ENCODE measurements around the gene CDH12.

Gene CDH12

DNA sequence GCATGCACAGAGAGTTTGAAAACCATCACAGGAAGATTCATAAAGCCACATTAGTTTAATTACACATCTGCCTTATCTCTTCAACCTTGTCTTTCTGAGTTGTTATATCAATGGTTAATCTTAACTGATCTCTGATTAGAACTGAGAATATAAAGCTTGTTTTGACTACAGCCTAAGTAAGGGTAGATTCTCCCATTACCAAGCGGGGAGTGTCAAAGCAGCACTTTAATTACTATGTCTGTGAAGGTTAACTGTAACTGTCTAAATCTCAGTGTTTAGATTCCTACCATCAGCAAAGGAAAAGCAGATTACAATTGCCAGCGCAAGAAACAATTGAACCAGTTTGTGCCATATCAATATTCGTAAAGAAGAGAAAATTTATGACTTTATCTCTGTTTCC is 348.7 kb downstream of the CDH12 start:
- no peak for DNase-seq (ENCODE audit: low read depth, low spot score)
- H3K4me3 ChIP-seq (ENCODE audit: low read length), result no peak overlapping the region

DNA sequence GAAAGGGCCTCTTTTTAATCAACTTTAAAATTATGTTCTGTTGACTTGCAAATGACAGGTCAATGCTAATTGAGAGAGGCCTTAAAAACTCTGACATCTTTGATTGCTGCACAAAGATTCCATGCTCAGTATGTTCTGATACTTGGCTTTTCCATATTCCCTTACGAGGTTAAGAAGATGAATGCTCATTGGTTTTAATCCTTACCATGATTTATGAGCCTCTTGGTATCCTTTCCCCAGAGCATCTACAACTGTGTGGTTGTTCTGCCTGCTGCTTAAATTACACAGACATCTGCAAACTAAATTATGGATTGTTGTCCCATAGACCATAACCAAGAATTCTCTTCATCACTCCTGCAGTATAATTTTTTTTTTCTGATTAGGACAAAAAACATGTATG is 352.6 kb downstream of the CDH12 start:
- DNase-seq (ENCODE audit: low read depth, low spot score), result no peak
- H3K4me3 ChIP-seq (ENCODE audit: low read length), result no peak overlapping the region

DNA sequence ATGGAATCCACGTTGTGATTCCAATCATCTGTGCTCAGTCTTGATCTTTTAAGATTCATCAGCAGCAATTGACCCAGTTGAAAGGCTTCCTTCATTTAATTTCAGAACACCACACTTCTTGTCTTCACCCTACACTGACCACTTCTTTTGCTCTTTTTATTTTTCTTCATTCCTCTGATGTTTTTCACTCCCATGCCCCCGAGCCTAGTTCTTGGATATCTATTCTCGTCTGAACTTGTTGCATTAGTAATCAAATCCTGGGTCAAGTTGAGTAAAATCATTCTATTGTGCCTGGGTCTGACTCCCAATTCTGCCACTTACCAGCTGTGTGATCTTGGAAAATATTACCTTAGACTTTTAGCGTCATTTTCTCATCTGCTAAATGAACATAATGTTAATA is 356.5 kb downstream of the CDH12 start:
- DNase-seq (ENCODE audit: low read depth, low spot score), result no peak
- no peak overlapping the region for H3K4me3 ChIP-seq (ENCODE audit: low read length)

DNA sequence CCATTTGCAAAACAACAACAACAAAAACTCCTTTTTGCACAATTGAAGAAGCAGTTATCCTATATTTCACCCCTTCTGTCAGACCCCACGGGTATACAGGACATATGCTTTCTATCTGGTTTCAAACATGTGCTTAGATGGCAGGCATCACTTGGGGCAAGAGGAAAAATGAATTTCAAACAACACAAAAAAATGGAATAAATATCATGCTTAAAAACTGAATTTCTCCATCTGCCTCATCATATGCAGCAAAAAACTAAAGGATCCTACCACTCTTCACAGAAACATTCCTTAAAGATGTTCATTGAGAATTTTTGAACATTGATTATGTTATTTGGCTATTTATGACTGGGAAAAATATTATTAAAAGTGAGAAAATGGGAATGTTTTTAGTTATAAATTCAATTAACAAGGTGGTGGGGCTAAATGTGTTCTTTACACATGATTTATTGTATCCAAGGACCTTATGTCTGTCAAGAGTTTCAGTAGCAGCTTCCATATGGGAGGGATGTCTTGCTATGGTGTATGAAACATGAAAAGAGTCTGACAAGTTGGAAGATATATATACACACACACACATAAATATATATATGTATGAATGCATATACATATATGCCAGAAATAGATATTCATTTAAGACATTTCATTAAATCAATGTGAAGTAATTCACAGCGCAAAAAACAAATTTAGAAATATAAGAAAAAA is 358.0 kb downstream of the CDH12 start:
- no peak for DNase-seq (ENCODE audit: low read depth, low spot score)
- H3K4me3 ChIP-seq (ENCODE audit: low read length), result no peak overlapping the region

DNA sequence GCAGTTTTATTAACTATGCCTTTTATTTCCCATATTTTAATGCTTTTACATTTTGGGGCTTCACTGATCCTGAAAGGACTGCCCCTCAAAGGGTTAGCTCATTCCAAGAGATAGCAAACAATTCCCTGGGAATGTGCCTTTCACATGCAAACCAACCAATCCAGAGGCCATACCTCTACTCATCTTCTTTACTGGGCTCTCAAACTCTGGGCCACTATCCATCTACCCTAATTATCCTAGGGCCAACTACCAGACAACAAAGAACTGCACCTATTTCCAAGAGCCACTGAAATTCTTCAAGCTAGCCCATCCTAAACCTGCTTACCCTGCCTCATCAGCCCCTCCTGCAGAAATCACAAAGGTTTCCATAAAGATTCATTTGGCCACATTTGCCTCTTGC is 364.7 kb downstream of the CDH12 start:
- H3K4me3 ChIP-seq (ENCODE audit: low read length), result no peak overlapping the region
- DNase-seq (ENCODE audit: low read depth, low spot score), result no peak

DNA sequence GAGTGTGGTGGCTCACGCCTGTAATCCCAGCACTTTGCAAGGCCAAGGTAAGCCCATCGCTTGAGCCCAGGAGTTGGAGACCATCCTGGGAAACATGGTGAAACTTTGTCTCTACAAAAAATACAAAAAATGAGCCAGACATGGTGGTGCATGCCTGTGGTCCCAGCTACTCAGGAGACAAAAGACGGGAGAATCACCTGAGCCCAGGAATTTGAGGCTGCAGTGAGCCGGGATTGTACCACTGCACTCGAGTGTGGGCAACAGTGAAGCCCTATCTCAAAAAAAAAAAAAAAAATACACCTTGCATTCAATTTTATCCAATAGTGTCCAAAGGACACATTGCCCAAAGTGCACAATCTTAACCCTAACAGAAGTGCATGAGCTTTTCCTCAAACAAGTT is 372.8 kb downstream of the CDH12 start:
- H3K4me3 ChIP-seq (ENCODE audit: low read length), result no peak overlapping the region
- DNase-seq (ENCODE audit: low read depth, low spot score), result no peak

DNA sequence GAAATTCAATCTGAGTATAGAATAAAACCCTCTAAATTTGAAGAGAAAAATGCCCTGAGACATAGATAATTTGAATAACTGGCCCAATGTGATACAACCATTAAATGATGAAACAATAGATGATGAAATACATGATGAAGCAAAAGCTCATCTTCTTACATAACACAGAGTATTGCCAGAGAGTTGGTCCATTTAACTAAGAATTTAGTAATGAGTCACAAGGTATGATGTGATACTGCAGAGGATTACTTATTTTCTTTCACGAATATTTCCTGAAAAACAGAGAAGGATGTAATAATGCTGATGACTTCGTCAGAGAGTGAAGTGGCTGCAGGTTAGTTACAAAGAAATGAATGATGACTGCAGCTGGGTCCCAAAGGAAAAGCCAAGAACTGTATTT is 379.3 kb downstream of the CDH12 start:
- DNase-seq (ENCODE audit: low read depth, low spot score), result no peak
- no peak overlapping the region for H3K4me3 ChIP-seq (ENCODE audit: low read length)

DNA sequence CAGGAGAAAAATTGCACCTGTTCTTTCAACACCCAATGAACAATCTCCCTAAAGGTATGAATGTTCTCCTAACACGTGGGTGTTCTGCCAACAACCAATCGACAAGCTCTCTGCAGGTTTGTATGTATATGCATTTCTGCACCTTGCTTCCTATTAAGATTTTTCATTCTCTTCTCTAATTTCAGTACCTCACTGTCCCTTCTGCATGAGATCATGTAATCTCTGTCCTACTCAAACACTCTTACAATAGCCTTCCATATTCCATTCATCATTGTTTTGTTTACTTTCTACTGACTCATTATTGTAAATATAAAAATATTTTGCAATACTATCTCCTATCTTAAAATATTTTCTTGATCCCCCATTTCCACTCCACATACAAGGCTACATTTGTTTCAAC is 382.0 kb downstream of the CDH12 start:
- no peak overlapping the region for H3K4me3 ChIP-seq (ENCODE audit: low read length)
- no peak for DNase-seq (ENCODE audit: low read depth, low spot score)

DNA sequence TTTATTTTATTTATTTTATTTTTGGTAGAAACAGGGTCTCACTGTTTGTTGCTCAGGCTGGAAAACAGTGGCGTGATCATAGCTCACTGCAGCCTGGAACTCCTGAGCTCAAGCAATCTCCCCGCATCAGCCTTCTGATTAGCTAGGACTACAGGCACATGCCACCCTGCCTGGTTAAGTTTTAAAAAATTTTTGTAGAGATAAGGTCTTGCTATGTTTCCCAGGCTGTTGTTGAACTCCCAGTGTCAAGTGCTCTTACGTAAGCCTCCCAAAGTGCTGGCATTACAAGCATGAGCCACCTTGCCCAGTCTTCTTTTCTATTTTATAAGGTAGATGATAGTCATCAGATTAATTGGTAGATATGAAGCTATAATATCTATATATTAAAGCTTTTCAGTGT is 382.7 kb downstream of the CDH12 start:
- no peak overlapping the region for H3K4me3 ChIP-seq (ENCODE audit: low read length)
- DNase-seq (ENCODE audit: low read depth, low spot score), result no peak

DNA sequence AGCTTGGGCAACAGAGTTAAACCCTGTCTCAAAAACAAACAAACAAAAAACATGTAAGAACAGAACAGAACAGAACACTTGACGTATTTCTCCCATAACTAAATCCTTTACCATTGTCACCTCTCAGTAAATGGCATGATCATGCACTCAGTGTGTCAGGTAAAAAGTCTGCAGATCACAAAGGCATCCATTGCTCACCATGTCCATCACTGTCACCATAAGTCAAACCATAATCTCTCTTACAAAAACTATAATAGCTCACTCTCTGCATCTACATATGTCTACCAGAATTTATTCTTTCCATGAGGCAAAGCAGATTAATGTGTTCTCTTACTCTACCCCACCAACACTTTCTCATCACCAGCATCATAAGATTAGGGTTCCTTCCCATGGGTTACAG is 387.5 kb downstream of the CDH12 start:
- H3K4me3 ChIP-seq (ENCODE audit: low read length), result no peak overlapping the region
- no peak for DNase-seq (ENCODE audit: low read depth, low spot score)

DNA sequence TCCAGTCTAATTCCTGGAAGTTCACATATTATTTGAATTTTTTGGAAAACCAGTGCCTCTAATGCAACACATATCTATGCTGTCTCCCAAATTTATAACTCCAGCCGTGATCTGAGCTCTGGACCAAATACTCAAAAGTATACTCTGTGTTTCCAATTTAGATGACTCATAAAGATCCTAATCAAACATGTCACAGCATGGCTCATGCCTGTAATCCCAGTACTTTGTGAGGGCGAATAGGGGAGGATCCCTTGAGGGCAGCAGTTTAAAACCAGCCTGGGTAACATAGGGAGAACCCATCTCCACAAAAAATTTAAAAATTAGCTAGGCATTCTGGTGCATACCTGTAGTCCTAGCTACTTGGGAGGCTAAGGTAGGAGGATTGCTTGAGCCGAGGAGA is 388.0 kb downstream of the CDH12 start:
- DNase-seq (ENCODE audit: low read depth, low spot score), result no peak
- H3K4me3 ChIP-seq (ENCODE audit: low read length), result no peak overlapping the region

DNA sequence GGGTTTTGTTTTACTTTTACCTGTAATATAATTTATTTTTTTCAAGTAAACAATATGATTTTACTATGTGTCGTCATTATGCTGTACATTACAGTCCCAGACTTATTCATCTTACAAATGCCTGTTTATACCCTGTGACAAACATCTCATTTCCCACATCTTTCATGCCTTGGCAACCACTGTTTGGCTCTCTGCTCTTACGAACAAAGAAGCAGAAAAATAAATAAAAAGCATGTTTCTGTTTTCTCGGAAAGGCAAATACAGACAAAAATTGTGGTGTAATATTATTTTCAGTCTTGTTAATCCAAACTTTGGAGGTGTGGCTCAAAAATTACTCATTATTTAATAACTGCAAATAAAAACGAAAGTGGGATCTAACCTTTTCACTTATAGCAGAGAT is 393.0 kb downstream of the CDH12 start:
- no peak overlapping the region for H3K4me3 ChIP-seq (ENCODE audit: low read length)
- DNase-seq (ENCODE audit: low read depth, low spot score), result no peak

DNA sequence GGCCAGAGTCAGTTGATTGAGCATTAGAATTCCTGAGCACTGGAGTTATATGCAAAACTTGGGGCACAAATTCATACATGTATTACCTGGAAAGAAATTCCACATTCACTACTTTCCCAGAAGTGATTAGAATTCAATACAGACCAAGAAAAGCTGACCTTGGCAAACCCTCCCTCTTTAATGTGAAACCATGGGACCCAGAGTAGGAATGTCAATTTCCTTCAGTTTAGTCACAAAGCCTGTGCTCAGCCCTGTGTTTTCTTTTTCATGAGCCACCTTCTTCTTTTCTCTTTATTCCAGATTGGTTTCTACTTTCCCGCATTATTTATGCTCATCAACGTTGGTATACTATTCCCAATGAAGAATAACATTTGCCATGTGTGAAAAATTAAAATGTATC is 420.2 kb downstream of the CDH12 start:
- H3K4me3 ChIP-seq (ENCODE audit: low read length), result no peak overlapping the region
- DNase-seq (ENCODE audit: low read depth, low spot score), result no peak

DNA sequence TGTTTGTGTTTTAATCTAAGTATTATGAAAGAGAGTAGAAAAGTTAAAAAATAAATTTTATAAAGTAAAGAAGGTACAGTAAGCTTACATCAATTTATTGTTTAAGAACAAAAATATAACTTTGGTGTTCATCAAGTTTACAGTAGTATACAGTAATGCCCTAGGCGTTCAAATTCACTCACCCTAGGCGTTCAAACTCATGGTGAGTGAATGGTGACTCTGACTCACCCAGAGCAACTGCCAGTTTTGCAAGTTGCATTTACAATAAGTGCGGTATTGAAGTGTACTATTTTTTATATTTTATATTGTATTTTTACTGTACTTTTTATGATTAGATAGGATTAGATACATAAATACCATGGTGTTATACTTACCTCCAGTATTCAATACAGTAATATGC is 421.3 kb downstream of the CDH12 start:
- no peak for DNase-seq (ENCODE audit: low read depth, low spot score)
- no peak overlapping the region for H3K4me3 ChIP-seq (ENCODE audit: low read length)

DNA sequence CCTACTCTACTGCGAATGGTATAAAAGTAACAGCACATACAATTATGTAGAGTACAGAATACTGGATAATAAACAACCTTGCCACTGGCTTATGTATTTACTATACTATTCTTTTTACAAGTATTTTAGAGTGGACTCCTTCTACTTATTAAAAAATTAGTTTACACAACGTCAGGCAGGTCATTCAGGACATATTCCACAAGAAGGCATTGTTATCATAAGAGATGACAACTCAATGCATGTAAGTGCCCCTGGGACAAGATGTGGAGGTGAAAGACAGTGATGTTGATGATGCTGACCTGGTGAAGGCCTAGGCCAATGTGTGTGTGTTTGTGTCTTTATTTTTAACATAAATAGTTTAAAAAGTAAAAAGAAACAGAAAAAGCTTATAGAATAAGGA is 421.7 kb downstream of the CDH12 start:
- H3K4me3 ChIP-seq (ENCODE audit: low read length), result no peak overlapping the region
- no peak for DNase-seq (ENCODE audit: low read depth, low spot score)

DNA sequence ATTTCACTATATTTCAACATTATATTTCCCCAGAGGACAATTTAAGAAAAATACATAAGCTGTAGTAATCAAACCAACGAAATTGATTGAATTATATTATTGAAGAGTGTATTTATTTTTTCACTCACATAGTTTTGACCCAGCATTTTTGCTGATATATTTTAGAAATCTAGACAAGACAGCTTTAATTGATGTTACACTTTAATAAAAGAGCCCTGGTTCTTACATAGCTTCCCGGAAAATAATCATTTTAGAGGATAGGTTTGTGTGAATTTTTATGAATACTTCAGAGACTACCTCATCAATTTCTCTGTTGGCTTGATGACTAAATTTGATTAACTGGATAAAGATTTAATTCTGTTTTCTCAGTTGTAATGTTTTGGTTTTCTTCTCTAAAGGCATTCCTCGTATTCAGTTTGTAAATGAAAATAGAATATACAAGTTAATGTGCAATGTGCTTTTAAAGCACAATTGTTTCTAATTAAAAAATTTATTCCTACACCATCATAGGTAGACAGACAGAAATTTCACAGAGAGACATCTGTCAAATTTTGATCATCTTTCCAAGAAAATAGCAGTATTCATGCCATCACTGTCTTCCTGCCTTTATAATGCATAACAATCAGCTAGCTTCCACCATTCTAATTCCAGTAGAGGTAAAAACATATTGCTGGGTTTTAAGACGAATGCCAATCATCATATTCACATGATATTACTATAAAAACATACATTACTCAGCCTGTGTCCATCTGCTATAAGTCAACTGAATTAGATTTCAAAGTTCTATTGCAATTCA is 441.4 kb downstream of the CDH12 start:
- no peak overlapping the region for H3K4me3 ChIP-seq (ENCODE audit: low read length)
- DNase-seq (ENCODE audit: low read depth, low spot score), result no peak

DNA sequence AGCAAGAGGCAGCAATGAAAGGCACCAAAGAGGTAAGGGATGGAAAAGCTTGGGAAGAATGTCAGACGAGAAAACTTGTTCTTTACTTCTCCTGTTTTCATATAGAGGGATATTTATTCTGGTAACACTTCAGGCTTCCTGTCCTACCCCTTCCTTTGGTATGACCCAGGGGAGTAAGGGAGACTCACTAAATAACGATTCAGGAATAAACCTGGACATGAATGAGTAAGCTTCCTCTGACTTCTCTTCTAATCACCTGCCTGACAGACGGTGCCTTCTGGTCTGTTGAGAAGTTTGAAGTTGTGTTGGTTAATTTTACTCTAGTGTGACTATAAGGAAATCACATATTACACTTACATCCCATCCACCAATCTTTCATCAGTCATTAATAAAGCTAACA is 461.2 kb downstream of the CDH12 start:
- H3K4me3 ChIP-seq (ENCODE audit: low read length), result no peak overlapping the region
- no peak for DNase-seq (ENCODE audit: low read depth, low spot score)

DNA sequence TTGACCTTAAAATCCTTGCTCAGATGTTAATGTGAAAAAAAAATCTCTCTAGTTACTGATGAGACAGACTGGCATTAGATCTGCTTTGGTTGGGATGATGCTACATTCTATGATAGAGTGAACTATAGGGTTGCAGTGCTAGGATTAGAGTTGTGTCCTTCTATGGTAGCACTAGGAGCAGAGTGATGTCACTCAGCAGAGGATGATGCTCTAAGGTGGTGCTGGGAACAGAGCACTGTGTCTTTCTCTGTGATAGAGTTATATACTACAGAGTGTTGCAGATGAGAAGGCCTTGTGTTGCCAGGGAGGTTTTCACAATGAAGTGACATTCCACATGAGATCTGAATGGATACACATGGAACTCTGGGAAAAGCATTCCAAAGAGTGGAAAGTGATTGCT is 462.3 kb downstream of the CDH12 start:
- DNase-seq (ENCODE audit: low read depth, low spot score), result no peak
- H3K4me3 ChIP-seq (ENCODE audit: low read length), result no peak overlapping the region

DNA sequence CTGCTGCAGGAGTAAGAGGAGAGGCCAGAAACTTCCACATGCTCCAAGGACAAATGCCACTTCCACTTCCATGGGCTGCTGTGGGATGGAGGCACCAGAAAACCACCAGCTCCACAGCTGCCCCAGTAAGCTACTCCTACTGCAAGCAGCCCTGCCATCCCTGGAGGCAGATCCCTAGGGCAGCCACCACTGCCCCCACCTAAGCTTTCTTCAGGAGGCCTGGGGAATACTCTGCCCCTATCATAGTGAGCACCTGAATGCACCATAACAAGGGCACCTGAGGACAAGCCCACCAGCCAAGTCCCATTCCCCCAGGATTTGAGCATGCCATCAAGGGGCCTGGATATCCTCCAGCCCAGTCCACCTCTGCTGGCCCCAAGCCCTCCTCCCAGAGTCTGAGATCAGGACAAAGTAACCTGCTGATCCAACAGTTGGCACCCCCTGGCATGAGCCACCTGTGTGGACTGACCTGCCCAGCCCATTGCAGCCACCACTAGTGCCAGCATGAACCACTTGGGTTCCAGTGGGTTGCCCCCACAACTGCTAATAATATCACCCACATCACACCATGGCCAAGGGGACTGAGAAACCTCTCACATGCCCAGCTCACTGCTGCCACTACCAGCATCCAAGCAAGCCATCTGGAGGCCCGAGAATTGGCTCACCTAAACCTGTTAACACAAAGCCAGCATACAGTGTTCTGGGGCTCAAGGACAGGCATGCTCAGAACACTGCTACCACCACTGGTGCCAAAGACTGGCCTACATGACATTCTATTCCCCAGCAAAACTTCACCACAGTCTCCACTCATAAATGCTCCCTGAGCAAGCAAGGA is 480.1 kb downstream of the CDH12 start:
- no peak overlapping the region for H3K4me3 ChIP-seq (ENCODE audit: low read length)
- no peak for DNase-seq (ENCODE audit: low read depth, low spot score)

DNA sequence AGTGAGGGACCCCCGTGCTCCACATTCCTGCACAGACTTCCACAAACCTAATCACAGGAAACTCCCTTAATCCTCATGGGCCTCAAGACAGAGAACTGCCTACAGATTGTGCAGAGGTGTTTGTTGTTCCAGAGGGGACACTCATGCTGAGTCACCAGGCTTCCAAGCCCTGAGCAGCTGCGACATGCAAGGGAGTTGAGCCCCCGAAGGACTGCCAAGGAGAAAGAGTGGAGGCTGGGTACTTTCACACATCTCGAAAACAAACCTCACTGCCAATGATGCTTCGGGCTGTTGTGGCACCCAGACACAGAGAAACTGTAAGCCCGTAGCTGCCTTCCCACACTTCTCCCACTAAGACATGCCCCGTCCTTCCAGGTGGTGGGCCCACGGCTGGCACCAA is 480.8 kb downstream of the CDH12 start:
- H3K4me3 ChIP-seq (ENCODE audit: low read length), result no peak overlapping the region
- DNase-seq (ENCODE audit: low read depth, low spot score), result no peak

Measured in Jurkat, Clone E6-1 (cell line).